SK-N-SH (cell line): Measurements from ENCODE around the gene OTUD5. TPM values are rescaled to one million over a fixed set of nuclear protein-coding genes. Genes with fewer than 3 reads are reported as not detected.

Experiments used
- CTCF ChIA-PET: fragments of 300-600, 350-600 bp; formaldehyde crosslinking; extraction: SDS; loops from one replicate; lab custom pipeline; 2021; lab: Yijun Ruan, JAX
- POLR2A ChIA-PET: fragments of 350-600 bp; sonication (Branson Sonifier 250); formaldehyde crosslinking; extraction: SDS; loops from one replicate; lab custom pipeline; 2020; ENCODE audit warnings: antibody characterized with exemption, inconsistent platforms; lab: Yijun Ruan, JAX
- DNase-seq: peaks from one replicate; pipeline ENCODE4 v3.0.0; 2012
- H2AFZ ChIP-seq: fragments of 200-600 bp; sonication (generic); 2 replicates; pipeline ENCODE4 v1.8.1; 2016; ENCODE audit warnings: antibody characterized with exemption, mild to moderate bottlenecking, low read depth
- H3F3A ChIP-seq: fragments of 200-600 bp; sonication (generic); replicated peaks from 2 replicates; pipeline ENCODE3; 2016; ENCODE audit warnings: antibody characterized with exemption, mild to moderate bottlenecking; ENCODE audit not compliant: insufficient read depth
- H3K27ac ChIP-seq, 2 experiments: fragments of 200-500 bp in 1 of 2; fragments of 200-600 bp in 1 of 2; sonication (Bioruptor generic) in 1 of 2; sonication (generic), shearing (Covaris generic) in 1 of 2; 2 replicates each; pipeline versions ENCODE4 v1.5.1 to v1.6.1; 2014 to 2016; ENCODE audit warnings: low read depth in 2 of 2, inconsistent platforms in 1 of 2, low read length in 1 of 2, mild to moderate bottlenecking in 1 of 2, mixed read lengths in 1 of 2
- H3K27me3 ChIP-seq: fragments of 200-600 bp; sonication (generic), shearing (Covaris generic); 2 replicates; pipeline ENCODE4 v1.6.1; 2016; ENCODE audit warnings: mixed run types; ENCODE audit not compliant: insufficient read depth
- H3K36me3 ChIP-seq, 2 experiments: fragments of 200-500 bp in 1 of 2; fragments of 200-600 bp in 1 of 2; sonication (Bioruptor generic) in 1 of 2; sonication (generic) in 1 of 2; replicated peaks in 1 of 2; 2 replicates each; pipeline versions ENCODE3 to v1.5.1; 2014 to 2016; ENCODE audit warnings: low read length in 1 of 2, mild to moderate bottlenecking in 1 of 2; ENCODE audit not compliant: insufficient read depth in 2 of 2, control insufficient read depth in 1 of 2
- H3K4me1 ChIP-seq, 2 experiments: fragments of 200-500 bp in 1 of 2; fragments of 200-600 bp in 1 of 2; sonication (Bioruptor generic) in 1 of 2; sonication (generic), shearing (Covaris generic) in 1 of 2; 2 replicates each; pipeline versions ENCODE4 v1.5.1 to v1.6.1; 2014 to 2016; ENCODE audit warnings: low read depth in 1 of 2, low read length in 1 of 2, mixed run types in 1 of 2; ENCODE audit not compliant: insufficient read depth in 2 of 2, control insufficient read depth in 1 of 2
- H3K4me2 ChIP-seq: fragments of 200-600 bp; sonication (generic), shearing (Covaris generic); 2 replicates; pipeline ENCODE4 v1.6.1; 2017; ENCODE audit warnings: mixed run types
- H3K4me3 ChIP-seq, 2 experiments: fragments of 200-500 bp in 1 of 2; fragments of 200-600 bp in 1 of 2; sonication (Bioruptor generic) in 1 of 2; sonication (generic), shearing (Covaris generic) in 1 of 2; 2 replicates each; pipeline versions ENCODE4 v1.5.1 to v1.8.1; 2014 to 2016; ENCODE audit warnings: low read depth in 2 of 2, inconsistent platforms in 1 of 2, low read length in 1 of 2, mild to moderate bottlenecking in 1 of 2, mixed read lengths in 1 of 2, moderate library complexity in 1 of 2
- H3K79me2 ChIP-seq: fragments of 200-600 bp; sonication (generic); 2 replicates; pipeline ENCODE4 v1.8.1; 2017; ENCODE audit warnings: mild to moderate bottlenecking; ENCODE audit not compliant: insufficient read depth
- H3K9ac ChIP-seq: fragments of 200-600 bp; sonication (generic); 2 replicates; pipeline ENCODE4 v1.6.1; 2017; ENCODE audit warnings: mixed run types
- H3K9me2 ChIP-seq: fragments of 200-600 bp; sonication (generic); 2 replicates; pipeline ENCODE4 v1.6.1; 2017; ENCODE audit warnings: mixed run types
- H3K9me3 ChIP-seq: fragments of 200-600 bp; sonication (generic); 2 replicates; pipeline ENCODE4 v1.6.1; 2017; ENCODE audit warnings: mixed run types, mild to moderate bottlenecking, moderate library complexity
- H4K20me1 ChIP-seq: fragments of 200-600 bp; sonication (generic); 2 replicates; pipeline ENCODE4 v1.6.1; 2017; ENCODE audit warnings: mild to moderate bottlenecking, mixed run types; ENCODE audit not compliant: insufficient read depth
- CHD2 ChIP-seq: fragments of 150-350 bp; IDR thresholded peaks from 2 replicates; pipeline ENCODE4 v1.6.1; 2018; ENCODE audit warnings: low read length; ENCODE audit not compliant: partially characterized antibody
- ELF1 ChIP-seq: IDR thresholded peaks from 2 replicates; pipeline ENCODE4 v1.4.0; 2012
- EP300 ChIP-seq, 2 experiments: IDR thresholded peaks; 2 replicates each; pipeline versions ENCODE4 v1.4.0 to v1.6.1; 2012; ENCODE audit warnings: borderline replicate concordance in 1 of 2, low read depth in 1 of 2, low read length in 1 of 2
- FOXM1 ChIP-seq: IDR thresholded peaks from 2 replicates; pipeline ENCODE4 v1.4.0; 2012; ENCODE audit warnings: low read depth, mild to moderate bottlenecking
- GABPA ChIP-seq: IDR thresholded peaks from 2 replicates; pipeline ENCODE4 v1.4.0; 2012; ENCODE audit warnings: low read depth, mild to moderate bottlenecking
- GATA2 ChIP-seq: sonication (generic); formaldehyde crosslinking; IDR thresholded peaks from 2 replicates; pipeline ENCODE4 v1.5.0; 2020; ENCODE audit warnings: mild to moderate bottlenecking, missing genetic modification reagents
- IRF3 ChIP-seq: fragments of 150-350 bp; IDR thresholded peaks from 2 replicates; pipeline ENCODE4 v1.6.1; 2016; ENCODE audit warnings: mild to moderate bottlenecking, low read depth, low read length
- JUND ChIP-seq: IDR thresholded peaks from 2 replicates; pipeline ENCODE4 v1.4.0; 2012
- MEF2A ChIP-seq: IDR thresholded peaks from 2 replicates; pipeline ENCODE4 v1.4.0; 2012; ENCODE audit warnings: low read depth, borderline replicate concordance
- MXI1 ChIP-seq: IDR thresholded peaks from 2 replicates; pipeline ENCODE4 v1.6.1; 2012; ENCODE audit warnings: mild to moderate bottlenecking, low read depth, low read length, improper control_type of control experiment
- NFIC ChIP-seq: IDR thresholded peaks from 2 replicates; pipeline ENCODE4 v1.4.0; 2012; ENCODE audit warnings: borderline replicate concordance
- RAD21 ChIP-seq: IDR thresholded peaks from 2 replicates; pipeline ENCODE4 v1.6.1; 2012; ENCODE audit warnings: mild to moderate bottlenecking, low read length
- REST ChIP-seq: IDR thresholded peaks from 2 replicates; pipeline ENCODE4 v1.6.1; 2012; ENCODE audit warnings: mild to moderate bottlenecking, low read depth, low read length, moderate library complexity
- RXRA ChIP-seq: IDR thresholded peaks from 2 replicates; pipeline ENCODE4 v1.4.0; 2012; ENCODE audit warnings: low read depth, mild to moderate bottlenecking, borderline replicate concordance
- SIN3A ChIP-seq: IDR thresholded peaks from 2 replicates; pipeline ENCODE4 v1.6.1; 2012; ENCODE audit warnings: low read depth, mild to moderate bottlenecking, low read length, moderate library complexity, borderline replicate concordance
- USF1 ChIP-seq: IDR thresholded peaks from 2 replicates; pipeline ENCODE4 v1.4.0; 2012; ENCODE audit warnings: low read depth, borderline replicate concordance
- USF2 ChIP-seq: fragments of 150-350 bp; IDR thresholded peaks from 2 replicates; pipeline ENCODE4 v1.6.1; 2017; ENCODE audit warnings: antibody characterized with exemption, low read length, low read depth, borderline replicate concordance
- YY1 ChIP-seq: IDR thresholded peaks from 2 replicates; pipeline ENCODE4 v1.4.0; 2012; ENCODE audit warnings: low read depth, mild to moderate bottlenecking
- ZBTB33 ChIP-seq: IDR thresholded peaks from 2 replicates; pipeline ENCODE4 v1.4.0; 2012; ENCODE audit warnings: low read depth, borderline replicate concordance
- WGBS: methylation state at CpG from one replicate; pipeline ENCODE4 v1.1.6; 2017; ENCODE audit warnings: low lambda C conversion rate; 5-methylcytosine and 5-hydroxymethylcytosine counted together
- polyA plus RNA-seq, 3 experiments: library from polyadenylated mRNA; depleted of rRNA; stranded (reverse); fragments of >200 nt; gene quantifications; 2 replicates each; pipeline ENCODE4 v1.2.3, GENCODE V29; 2012

OTUD5 gene
- polyA plus RNA-seq, 1 of the 3 experiments (the other 2 are of a cell fraction): 90.4 TPM

GRCh38 chrX:48998391-48998790 is 41.0 kb upstream of the OTUD5 start:
- ChIA-PET POLR2A (no interaction called here), CTCF (interaction anchor here (1.2 to 1.6 kb wide), 3 partner anchors 10 to 26 kb away, joined by 3 to 5 read pairs (median 3); partner anchors contain the start of gene KCND1)
- Histone ChIP-seq H3F3A (no peaks in the 10 kb centered on the region), H3K9me3 (no peaks in the 10 kb centered on the region), H3K27me3 (no peaks in the 10 kb centered on the region), H2AFZ (no peak overlapping the region), H3K9ac (no peak overlapping the region), H4K20me1 (no peaks in the 10 kb centered on the region), H3K4me3 (no peak overlapping the region), H3K9me2 (no peaks in the 10 kb centered on the region), H3K27ac (no peak overlapping the region), H3K4me1 (peaks cover 0 to 8% of the 10 kb centered on the region in 2 experiments; a peak in 2 of 4 replicates), H3K36me3 (peaks cover 28 to 31% of the 10 kb centered on the region in 2 experiments), H3K4me2 (no peak overlapping the region), H3K79me2 (peaks cover 17% of the 10 kb centered on the region; the same call in 1 of the 2 replicates)
- no peak for DNase-seq
- 90% methylated on average over 4 of the region's 4 CpGs for WGBS
- TF ChIP-seq FOXM1 (no peak), RAD21 (no peak), GABPA (no peak), NFIC (no peak), ELF1 (no peak)

GRCh38 chrX:48997865-48998264 is 40.5 kb upstream of the OTUD5 start:
- Histone ChIP-seq H3K9me2 (no peaks in the 10 kb centered on the region), H3K27ac (no peak overlapping the region), H3K79me2 (peaks cover 17% of the 10 kb centered on the region; the same call in 1 of the 2 replicates), H3K27me3 (no peaks in the 10 kb centered on the region), H3K9ac (no peak overlapping the region), H3K4me1 (peaks cover 0 to 8% of the 10 kb centered on the region in 2 experiments; a peak in 2 of 4 replicates), H3K4me3 (no peak overlapping the region), H3F3A (no peaks in the 10 kb centered on the region), H3K9me3 (no peaks in the 10 kb centered on the region), H2AFZ (no peak overlapping the region), H4K20me1 (no peaks in the 10 kb centered on the region), H3K4me2 (no peak overlapping the region), H3K36me3 (peaks cover 31% of the 10 kb centered on the region in 2 experiments)
- TF ChIP-seq SIN3A (no peak), EP300 (IDR thresholded peaks at IDR 0.05; ENCODE audit: borderline replicate concordance in 1 of 2, low read depth in 1 of 2, low read length in 1 of 2) (no peak), GATA2 (CRISPR knock-in tag) (no peak), GABPA (no peak), CHD2 (no peak), RAD21 (no peak), FOXM1 (no peak), ZBTB33 (no peak), JUND (no peak), IRF3 (no peak), USF2 (no peak), MXI1 (no peak), YY1 (no peak), USF1 (no peak), REST (no peak), RXRA (no peak), ELF1 (no peak), MEF2A (no peak)
- DNase-seq: no peak
- ChIA-PET CTCF (interaction anchor here (1.2 kb wide), 1 partner anchor 18 kb away, joined by 3 read pairs; no protein-coding TSS in a partner anchor), POLR2A (no interaction called here)
- 92% methylated on average over 1 of the region's 1 CpG for WGBS
